Lung (tissue), 12 donors: ENCODE measurements around the gene ITPRID1. TPM values are rescaled to one million over a fixed set of nuclear protein-coding genes. Genes with fewer than 3 reads are reported as not detected.

Source experiments
- ATAC-seq: fragments of 200-7000 bp; cut with Tn5 transposase; one replicate; pipeline ENCODE4 v1.9.1; 2020; ENCODE audit warnings: moderate number of reproducible peaks; ENCODE audit not compliant: insufficient read depth, low FRiP score
- DNase-seq, 3 donors: peaks; one replicate each; pipeline ENCODE4 v3.0.0-alpha.2; 2013 to 2017
- H3K27ac ChIP-seq, 2 donors: one replicate each; pipeline ENCODE4 v1.5.1; 2013; ENCODE audit warnings: mild to moderate bottlenecking in 2 of 2, moderate library complexity in 2 of 2, control low read depth in 1 of 2, inconsistent platforms in 1 of 2, low read depth in 1 of 2, low read length in 1 of 2
- H3K27me3 ChIP-seq, 3 donors: one replicate each; pipeline ENCODE4 v1.5.1; 2013; ENCODE audit warnings: low read length in 2 of 3; ENCODE audit not compliant: control insufficient read depth in 3 of 3, insufficient read depth in 3 of 3
- H3K36me3 ChIP-seq, 4 donors: one replicate each; pipeline ENCODE4 v1.5.1; 2013; ENCODE audit warnings: low read length in 4 of 4, mild to moderate bottlenecking in 1 of 4, moderate library complexity in 1 of 4; ENCODE audit not compliant: control insufficient read depth in 4 of 4, insufficient read depth in 4 of 4
- H3K4me1 ChIP-seq, 5 donors: one replicate each; pipeline ENCODE4 v1.5.1; 2013; ENCODE audit warnings: low read length in 5 of 5, mild to moderate bottlenecking in 2 of 5, moderate library complexity in 1 of 5; ENCODE audit not compliant: control insufficient read depth in 5 of 5, insufficient read depth in 5 of 5
- H3K4me3 ChIP-seq: one replicate; pipeline ENCODE4 v1.5.1; 2013; ENCODE audit warnings: mild to moderate bottlenecking, control low read depth, moderate library complexity
- H3K9ac ChIP-seq, 2 donors: one replicate each; pipeline ENCODE4 v1.5.1; 2013; ENCODE audit warnings: low read length in 2 of 2, control low read depth in 1 of 2; ENCODE audit not compliant: insufficient read depth in 1 of 2
- H3K9me3 ChIP-seq, 4 donors: one replicate each; pipeline ENCODE4 v1.5.1; 2013; ENCODE audit warnings: low read length in 3 of 4, mild to moderate bottlenecking in 1 of 4, moderate library complexity in 1 of 4; ENCODE audit not compliant: control insufficient read depth in 4 of 4, insufficient read depth in 3 of 4
- WGBS, 2 donors: extraction: QIAGEN DNeasy Blood & Tissue Kit; methylation state at CpG; one replicate each; pipeline ENCODE4 v1.1.7; 2013; 5-methylcytosine and 5-hydroxymethylcytosine counted together
- polyA plus RNA-seq, 2 donors: library from polyadenylated mRNA; stranded (reverse); fragments of 200-250 nt; gene quantifications; one replicate each; pipeline ENCODE4 v1.2.1, GENCODE V29; 2013
- total RNA-seq, 2 donors: library from RNA; depleted of rRNA in 1 of 2; stranded (reverse); fragments of >200 nt in 1 of 2; gene quantifications; one replicate each; pipeline ENCODE4 v1.2.1, GENCODE V29; 2014 to 2021
- TF ChIP-seq, protein P1 (sequence below): IDR thresholded peaks from 2 replicates; pipeline ENCODE4 v1.5.1; 2012; ENCODE audit warnings: mild to moderate bottlenecking; ENCODE audit errors: control extremely low read depth, extremely low read depth
- donor health status: control.
- donor health status: control.
- donor health status: Bipolar disorder and iron deficiency.
- donor health status: healthy.
- donor health status: DM: yes; HTN: yes; CAD: no.

ITPRID1 gene
- total and polyA plus RNA-seq, 4 donors, result 0.03 to 2.4 (median 0.28) TPM

DNA sequence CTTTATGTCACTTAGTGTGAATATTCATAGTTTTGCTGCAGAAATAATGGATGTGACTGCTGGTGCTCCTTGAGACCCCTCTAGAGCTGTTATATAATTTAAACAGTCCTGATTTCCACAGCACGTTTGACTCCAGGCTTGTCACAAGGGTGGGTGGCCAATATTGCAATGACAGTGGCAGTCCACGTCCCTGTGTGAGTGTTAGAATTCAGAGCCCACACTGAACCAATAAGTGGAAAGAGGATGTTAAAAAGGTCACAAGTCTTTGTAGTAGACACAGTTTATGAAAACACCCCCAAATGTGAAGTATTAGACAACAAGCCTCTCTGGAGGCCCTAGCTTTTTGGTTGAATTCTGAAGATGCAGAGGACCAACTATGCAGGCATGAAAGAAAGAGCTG is 175.1 kb downstream of the ITPRID1 start:
- DNase-seq, result no peak

DNA sequence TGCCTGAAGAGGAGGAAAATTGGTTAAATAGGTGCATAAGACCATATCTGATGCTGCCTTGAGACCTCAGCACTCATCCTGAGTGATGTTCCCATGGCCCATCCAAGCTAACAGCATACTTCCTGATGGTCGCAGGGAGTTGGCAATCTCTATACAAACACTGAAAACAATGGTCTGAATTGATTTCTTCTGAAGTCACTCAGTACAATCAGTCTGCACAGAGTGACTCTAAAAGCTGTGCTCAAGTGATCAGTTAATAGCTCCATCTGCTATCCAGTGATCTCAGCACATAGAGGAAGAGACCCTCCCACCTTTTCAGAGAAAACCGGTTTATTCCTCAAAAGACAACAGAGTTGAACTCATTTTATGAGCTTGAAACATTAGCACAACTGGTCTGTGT is 177.0 kb downstream of the ITPRID1 start:
- H3K4me1 ChIP-seq, result no peaks in the 10 kb centered on the region
- no peaks in the 10 kb centered on the region for H3K9me3 ChIP-seq
- DNase-seq (no peak), ATAC-seq (no peak)
- H3K9ac ChIP-seq, result no peak overlapping the region
- 55 to 58% methylated on average over 2 of the region's 2 CpGs for WGBS, 2 donors
- TF ChIP-seq, protein P1, sequence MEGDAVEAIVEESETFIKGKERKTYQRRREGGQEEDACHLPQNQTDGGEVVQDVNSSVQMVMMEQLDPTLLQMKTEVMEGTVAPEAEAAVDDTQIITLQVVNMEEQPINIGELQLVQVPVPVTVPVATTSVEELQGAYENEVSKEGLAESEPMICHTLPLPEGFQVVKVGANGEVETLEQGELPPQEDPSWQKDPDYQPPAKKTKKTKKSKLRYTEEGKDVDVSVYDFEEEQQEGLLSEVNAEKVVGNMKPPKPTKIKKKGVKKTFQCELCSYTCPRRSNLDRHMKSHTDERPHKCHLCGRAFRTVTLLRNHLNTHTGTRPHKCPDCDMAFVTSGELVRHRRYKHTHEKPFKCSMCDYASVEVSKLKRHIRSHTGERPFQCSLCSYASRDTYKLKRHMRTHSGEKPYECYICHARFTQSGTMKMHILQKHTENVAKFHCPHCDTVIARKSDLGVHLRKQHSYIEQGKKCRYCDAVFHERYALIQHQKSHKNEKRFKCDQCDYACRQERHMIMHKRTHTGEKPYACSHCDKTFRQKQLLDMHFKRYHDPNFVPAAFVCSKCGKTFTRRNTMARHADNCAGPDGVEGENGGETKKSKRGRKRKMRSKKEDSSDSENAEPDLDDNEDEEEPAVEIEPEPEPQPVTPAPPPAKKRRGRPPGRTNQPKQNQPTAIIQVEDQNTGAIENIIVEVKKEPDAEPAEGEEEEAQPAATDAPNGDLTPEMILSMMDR, result no peak
- H3K27me3 ChIP-seq, result peaks cover 0 to 2% (median 0%) of the 10 kb centered on the region in 3 donors
- no peak overlapping the region for H3K27ac ChIP-seq
- H3K4me3 ChIP-seq, result no peak overlapping the region
- no peaks in the 10 kb centered on the region for H3K36me3 ChIP-seq

More for the DNA sequence above, 175.1 kb downstream of the ITPRID1 start:
- H3K4me3 ChIP-seq, result no peak overlapping the region
- peaks cover 0 to 2% (median 0%) of the 10 kb centered on the region in 3 donors for H3K27me3 ChIP-seq
- H3K9ac ChIP-seq, result no peak overlapping the region
- no peak overlapping the region for H3K27ac ChIP-seq
- H3K4me1 ChIP-seq, result no peaks in the 10 kb centered on the region
- no peaks in the 10 kb centered on the region for H3K36me3 ChIP-seq
- 37 to 40% methylated on average over 2 of the region's 2 CpGs for WGBS, 2 donors
- no peak for ATAC-seq
- H3K9me3 ChIP-seq, result no peaks in the 10 kb centered on the region
- TF ChIP-seq, protein P1, result no peak

DNA sequence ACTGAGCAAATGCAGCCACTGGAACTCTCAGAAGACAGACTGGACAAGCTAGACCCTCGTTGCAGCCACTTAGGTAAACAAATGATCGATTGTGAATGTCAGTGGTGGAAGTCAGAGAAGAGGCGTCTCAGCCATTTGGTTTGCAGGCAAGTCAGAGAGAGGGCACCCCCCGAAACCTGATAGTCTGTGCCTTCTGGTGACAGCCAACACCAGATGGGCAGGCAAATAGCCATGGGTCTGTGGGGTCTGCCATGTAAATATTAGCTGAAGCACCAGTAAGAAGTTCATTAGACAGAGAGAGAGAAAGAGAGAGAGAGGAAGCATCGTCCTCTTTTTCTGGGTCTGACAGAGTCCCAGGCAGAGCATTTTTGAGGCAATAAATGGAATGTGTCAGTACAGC is 178.6 kb downstream of the ITPRID1 start:
- ATAC-seq, result no peak
- H3K9ac ChIP-seq, result no peak overlapping the region
- H3K9me3 ChIP-seq, result no peaks in the 10 kb centered on the region
- H3K27me3 ChIP-seq, result peaks cover 0 to 2% (median 0%) of the 10 kb centered on the region in 3 donors
- H3K4me3 ChIP-seq, result no peak overlapping the region
- TF ChIP-seq, protein P1, result no peak
- DNase-seq, result no peak
- no peaks in the 10 kb centered on the region for H3K4me1 ChIP-seq
- no peaks in the 10 kb centered on the region for H3K36me3 ChIP-seq
- WGBS, 2 donors, result 40 to 52% methylated on average over 5 of the region's 5 CpGs
- no peak overlapping the region for H3K27ac ChIP-seq

DNA sequence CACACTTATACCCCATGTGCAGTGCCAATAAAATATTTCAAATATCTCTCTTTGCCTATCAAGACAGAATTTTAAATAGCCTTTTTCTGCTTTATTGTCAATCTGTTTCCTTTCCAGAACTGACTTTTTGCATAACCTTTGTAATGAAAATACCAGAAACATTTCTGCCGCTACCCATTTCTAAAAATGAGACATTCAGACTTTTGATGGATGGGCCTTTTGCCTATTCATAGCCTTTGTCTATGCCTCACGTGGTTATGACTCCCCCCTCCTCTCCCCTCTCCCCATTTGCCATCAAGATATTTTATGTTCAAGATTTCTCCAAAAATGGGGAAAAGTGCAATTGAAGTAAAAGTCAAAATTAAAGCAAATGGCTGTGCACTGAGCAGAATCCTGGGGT is 179.0 kb downstream of the ITPRID1 start:
- Histone ChIP-seq H3K4me3 (no peak overlapping the region), H3K4me1 (no peaks in the 10 kb centered on the region), H3K27ac (no peak overlapping the region), H3K36me3 (no peaks in the 10 kb centered on the region), H3K9me3 (no peaks in the 10 kb centered on the region), H3K9ac (no peak overlapping the region), H3K27me3 (peaks cover 0 to 2% (median 0%) of the 10 kb centered on the region in 3 donors)
- no peak for ATAC-seq
- no peak for DNase-seq
- TF ChIP-seq, protein P1, result no peak
- 56 to 65% methylated on average over 2 of the region's 2 CpGs for WGBS, 2 donors
